Activated CD8-positive, alpha-beta memory T cell treated with anti-CD3 and anti-CD28 coated beads for 1 hour (primary cell): ENCODE measurements around the gene TMEM17.

ENCODE experiments used
- DNase-seq, 2 donors: peaks; one replicate each; pipeline ENCODE4 v3.0.0-alpha.2; 2020; ENCODE audit warnings: low read depth in 1 of 2; ENCODE audit errors: extremely low read depth in 1 of 2

TMEM17 gene

DNA sequence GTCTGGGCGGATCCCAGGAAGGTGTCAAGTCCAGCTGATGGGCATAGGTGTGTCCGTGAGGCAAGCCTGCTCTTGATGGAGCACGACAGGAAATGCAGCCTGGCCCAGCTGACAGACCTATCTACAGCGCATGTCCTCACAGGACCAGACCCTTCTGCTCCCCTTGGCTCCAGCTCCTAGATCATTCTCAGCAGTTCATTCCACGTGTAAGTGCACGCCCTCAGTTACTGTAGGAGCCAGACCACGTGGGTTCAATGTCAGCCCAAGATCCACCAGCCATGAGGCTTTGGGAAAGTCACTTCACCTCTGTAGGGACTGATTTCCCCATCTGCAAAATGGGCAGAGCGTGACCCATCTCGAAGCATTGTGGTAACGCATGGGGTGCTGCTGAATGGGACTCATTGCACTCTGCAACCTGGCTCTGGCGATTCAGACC lies 47.8 kb downstream of the TMEM17 start:
- DNase-seq = no peak

DNA sequence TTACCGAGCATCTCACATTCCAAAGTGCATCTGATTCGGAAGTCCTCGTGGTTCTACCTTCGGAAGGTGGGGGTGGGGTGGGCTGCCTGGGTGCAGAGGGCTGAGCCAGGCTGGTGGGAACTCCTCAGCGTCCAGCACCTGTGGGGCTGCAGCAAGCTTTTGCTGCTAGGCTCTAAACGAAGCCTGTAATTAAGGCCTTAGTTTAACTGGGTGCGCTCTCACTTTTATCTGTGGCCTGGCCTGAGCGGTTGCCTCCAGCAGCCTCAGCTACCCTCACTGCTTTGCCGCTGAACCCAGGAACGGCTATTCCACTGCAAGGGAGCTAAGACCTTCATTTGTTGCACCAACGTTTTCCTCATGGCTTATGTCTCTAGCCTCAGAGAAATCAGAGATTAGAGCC lies 48.4 kb downstream of the TMEM17 start:
- no peak for DNase-seq

DNA sequence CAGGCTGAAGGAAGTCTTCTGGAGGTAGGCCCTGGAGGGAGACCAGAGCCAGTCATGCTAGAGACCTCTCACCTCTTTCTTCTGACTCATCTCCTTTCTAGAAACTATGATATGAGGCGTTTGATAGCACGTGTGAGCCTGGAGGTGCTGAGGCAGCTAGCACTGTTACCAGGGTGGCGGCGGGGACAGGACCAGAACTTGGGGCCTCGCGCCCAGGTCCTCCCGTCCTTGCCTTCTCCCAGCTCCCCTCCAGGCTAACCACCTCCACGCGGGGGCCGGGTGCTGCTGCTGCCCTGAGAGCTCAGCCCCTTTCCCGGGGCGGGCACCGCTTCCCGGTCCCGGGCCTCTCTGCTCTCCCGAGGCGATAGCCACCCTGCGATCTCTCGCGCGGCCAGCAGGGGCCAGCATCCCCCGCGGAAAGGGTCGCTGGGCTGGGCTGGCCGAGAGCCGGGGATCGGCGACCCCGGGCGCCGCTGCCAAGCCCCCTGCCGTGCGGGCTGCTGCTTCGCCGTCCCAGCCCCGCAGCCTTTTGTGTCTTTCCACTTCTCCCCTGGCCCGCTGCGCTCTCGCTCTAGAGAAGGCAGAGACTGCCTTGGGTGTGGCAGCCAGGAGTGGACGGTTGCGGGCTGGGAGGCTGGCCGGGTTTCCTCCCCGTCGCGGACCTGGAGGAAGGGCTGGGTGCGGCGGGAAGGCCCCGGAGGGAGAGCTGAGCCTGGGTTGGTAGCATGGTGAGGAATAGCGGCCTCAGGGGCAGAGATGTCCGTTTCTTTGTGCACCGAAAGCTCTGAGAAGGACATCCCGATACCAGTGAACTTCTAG lies 49.1 kb downstream of the TMEM17 start:
- DNase-seq = peak; percentile 17 to 49

DNA sequence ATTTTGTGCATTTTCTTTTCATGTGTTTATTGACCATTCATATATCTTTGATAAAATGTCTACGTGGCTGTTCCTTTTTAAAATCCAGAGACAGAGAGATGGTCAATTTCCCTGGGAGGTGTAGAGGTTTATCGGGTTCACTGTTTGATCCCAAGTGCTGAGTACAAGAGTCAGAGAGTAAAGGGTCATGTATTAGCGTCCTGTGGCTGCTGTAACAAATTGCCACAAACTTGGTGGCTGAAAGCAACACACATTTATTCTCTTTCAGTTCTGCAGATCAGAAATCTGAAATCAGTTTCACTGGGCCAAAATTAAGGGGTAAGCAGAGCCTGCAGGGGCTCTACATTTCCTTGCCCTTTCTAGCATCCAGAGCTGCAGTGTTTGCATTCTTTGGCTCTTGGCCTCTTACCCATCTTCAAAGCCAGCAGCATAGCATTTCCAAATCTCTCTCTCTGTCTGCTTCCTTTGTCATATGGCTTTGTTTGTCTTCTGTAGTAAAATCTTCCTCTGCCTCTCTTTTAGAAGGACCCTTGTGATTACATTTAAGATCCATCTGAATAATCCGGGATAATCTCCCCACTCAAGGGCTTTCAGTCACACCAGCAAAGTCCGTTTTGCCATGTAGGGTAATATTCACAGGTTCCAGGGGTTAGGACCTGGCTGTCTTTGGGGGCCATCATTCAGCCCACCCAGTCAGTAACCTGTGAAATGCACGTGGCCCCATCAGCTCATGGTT lies 49.9 kb downstream of the TMEM17 start:
- DNase-seq = no peak

DNA sequence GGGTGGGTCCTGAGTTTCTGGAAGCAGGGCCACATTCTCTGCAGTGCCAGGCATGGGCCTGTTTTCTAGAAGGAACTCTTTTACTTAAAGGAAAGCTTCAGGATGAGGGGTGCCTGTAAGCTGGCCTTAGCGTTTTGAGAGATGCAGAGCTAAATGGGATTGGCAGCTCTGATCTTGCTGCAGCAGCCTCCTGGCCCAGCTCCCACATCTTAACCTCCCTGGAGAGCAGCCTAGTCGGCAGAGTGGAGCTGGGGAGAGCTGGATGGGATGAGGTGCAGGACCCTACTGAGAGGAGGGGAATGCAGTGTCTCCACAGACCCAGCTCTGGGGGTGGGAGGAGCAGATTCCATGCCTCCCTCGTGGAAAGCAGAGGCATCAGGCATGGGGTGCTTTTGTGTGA lies 52.0 kb downstream of the TMEM17 start:
- DNase-seq = no peak

DNA sequence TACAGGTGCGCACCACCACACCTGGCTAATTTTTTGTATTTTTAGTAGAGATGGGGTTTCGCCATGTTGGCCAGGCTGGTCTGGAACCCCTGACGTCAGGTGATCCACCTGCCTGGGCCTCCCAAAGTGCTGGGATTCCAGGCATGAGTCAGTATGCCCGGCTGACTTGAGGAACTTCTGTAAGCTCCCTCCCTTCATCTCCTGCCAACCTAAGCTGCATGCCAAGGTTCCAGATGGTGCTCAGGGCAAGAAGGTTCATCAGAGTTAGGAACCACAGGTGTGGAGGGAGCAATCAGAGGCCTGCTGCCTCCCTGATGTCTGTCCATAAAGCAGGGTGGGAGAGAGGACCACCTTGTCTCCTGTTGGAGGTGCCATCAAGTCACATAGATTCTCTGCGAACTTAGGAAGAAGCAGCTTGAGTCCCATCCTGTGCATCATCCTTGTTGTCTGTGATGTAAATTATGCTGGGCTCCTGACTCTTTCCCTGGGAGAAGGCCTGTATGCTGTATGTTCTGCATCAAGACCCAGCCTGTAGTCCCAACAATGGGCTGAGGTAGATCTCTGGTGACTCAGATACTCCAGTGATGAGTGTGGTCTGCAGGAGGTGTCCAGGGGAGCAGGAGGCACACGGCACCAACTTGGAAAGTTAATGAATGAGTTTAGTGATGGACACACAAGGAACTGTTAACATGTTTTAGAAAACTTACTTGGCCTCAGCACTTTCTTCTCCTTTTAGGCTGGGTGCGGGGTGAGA lies 53.1 kb downstream of the TMEM17 start:
- no peak for DNase-seq

DNA sequence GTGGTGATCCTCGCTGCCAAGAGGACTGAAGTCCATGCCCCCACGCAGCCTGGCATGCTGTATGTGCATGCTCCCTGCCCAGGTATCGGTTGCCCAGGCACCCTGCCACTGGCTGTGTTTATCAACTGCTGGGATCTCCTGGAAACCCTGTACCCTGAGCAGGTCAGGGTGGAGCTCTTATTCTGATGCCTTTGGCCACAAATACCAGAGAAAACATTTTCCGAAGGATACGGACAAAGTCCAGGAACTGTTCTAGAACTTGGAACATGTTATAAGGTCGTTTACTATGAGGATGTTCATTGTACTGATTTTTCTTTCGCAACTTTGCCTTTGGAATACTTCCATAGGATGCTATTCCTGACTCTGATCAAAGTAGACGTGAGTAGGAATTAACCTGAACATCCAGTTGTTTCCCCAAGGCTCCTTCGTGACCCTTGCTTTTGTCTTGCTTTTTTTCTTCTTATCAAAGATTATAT lies 55.2 kb downstream of the TMEM17 start:
- no peak for DNase-seq
